VCaP (cell line): Measurements from ENCODE around the gene CTCFL.

Experiments
- H3K27ac ChIP-seq: fragments of 450-650 bp; 2 replicates; pipeline ENCODE4 v1.5.1; 2017
- TF ChIP-seq, protein P1 (sequence below): fragments of 450-650 bp; conservative IDR thresholded peaks from 2 replicates; pipeline ENCODE4 v1.5.1; 2017; ENCODE audit warnings: mild to moderate bottlenecking, moderate library complexity

Gene CTCFL, protein sequence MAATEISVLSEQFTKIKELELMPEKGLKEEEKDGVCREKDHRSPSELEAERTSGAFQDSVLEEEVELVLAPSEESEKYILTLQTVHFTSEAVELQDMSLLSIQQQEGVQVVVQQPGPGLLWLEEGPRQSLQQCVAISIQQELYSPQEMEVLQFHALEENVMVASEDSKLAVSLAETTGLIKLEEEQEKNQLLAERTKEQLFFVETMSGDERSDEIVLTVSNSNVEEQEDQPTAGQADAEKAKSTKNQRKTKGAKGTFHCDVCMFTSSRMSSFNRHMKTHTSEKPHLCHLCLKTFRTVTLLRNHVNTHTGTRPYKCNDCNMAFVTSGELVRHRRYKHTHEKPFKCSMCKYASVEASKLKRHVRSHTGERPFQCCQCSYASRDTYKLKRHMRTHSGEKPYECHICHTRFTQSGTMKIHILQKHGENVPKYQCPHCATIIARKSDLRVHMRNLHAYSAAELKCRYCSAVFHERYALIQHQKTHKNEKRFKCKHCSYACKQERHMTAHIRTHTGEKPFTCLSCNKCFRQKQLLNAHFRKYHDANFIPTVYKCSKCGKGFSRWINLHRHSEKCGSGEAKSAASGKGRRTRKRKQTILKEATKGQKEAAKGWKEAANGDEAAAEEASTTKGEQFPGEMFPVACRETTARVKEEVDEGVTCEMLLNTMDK

DNA sequence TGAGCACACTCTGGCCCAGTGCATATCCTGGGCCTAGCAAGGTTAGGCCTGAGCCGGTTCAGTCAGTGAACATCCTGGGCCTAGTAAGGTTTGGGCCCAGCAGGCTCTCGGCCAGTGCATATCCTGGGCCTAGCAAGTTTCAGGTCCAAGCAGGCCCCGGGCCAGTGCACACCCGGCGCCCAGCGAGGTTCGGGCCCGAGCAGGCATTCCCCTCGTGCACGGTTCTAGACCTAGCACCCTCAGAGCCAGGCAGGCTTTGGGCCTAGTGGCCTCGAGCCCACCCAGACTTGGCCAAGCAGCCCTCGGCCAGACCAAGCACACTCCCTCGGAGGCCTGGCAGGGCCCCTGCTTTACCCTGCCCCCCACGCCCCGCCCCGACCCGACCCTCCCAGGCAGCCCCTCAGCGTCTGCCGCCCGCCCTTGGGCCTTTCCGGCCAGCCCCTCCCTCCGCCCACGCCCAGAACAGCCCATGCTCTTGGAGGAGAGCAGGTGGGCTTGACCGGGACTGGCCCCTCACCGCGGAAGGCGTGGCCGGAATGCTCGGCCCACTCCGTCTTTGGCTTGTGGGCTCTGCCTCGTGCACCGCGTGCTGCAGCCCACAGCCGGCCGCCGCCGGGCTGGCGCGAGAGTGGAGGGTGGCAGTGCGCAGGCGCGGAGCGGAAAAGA lies at the start of gene CTCFL:
TSS of gene CTCFL (minus strand) at position 630 of the 666 bp plus-strand sequence. CDS start 935 bp downstream, outside the sequence.
- TF ChIP-seq, protein P1, sequence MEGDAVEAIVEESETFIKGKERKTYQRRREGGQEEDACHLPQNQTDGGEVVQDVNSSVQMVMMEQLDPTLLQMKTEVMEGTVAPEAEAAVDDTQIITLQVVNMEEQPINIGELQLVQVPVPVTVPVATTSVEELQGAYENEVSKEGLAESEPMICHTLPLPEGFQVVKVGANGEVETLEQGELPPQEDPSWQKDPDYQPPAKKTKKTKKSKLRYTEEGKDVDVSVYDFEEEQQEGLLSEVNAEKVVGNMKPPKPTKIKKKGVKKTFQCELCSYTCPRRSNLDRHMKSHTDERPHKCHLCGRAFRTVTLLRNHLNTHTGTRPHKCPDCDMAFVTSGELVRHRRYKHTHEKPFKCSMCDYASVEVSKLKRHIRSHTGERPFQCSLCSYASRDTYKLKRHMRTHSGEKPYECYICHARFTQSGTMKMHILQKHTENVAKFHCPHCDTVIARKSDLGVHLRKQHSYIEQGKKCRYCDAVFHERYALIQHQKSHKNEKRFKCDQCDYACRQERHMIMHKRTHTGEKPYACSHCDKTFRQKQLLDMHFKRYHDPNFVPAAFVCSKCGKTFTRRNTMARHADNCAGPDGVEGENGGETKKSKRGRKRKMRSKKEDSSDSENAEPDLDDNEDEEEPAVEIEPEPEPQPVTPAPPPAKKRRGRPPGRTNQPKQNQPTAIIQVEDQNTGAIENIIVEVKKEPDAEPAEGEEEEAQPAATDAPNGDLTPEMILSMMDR = no peak

DNA sequence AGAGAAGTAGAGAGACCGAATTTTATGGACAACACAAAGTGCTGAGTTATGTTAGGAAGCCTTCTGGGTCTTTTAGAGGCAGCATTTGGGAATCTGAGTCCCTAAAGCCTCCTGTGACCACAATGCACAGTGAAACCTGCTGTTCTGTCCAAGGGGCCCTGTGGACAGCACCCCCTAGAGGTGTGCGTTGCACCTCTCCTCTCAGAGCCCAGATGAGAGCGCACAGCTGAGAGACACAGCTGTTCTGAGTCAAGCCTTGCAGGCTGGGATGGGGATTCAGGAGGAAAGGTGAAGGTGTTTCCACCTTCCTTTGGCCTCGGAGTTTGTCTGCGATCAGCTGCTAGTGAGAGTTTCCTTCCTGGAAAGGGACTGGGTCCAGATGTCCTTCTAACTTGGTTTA lies 49.0 kb upstream of the CTCFL start:
- no peak overlapping the region for H3K27ac ChIP-seq
- TF ChIP-seq, protein P1 = 0 out of 2 replicates have a peak, but pooled peaks have one; percentile 12

More for the DNA sequence above, at the start of gene CTCFL:
- no peak within 1 kb of the TSS for H3K27ac ChIP-seq

DNA sequence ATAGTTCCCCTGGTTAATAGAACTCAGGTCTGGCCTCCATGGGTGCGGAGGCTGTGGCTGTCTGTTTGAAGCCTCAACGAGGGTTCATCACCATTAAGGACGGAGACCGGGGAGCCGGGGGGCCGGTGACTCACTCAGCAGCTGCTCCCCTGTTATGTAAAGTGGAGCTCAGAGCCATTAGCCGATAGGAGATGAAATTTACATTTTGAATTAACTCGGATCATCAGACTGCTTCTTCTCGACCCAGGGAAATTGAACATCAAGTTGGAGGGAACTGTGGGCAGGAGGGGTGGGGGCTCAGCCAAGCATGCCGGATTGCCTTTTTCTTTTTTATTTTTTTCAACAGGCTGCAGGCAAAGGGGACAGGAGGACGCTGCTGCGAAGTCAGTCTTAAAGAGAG lies 48.3 kb upstream of the CTCFL start:
- TF ChIP-seq, protein P1 = no peak
- no peak overlapping the region for H3K27ac ChIP-seq

DNA sequence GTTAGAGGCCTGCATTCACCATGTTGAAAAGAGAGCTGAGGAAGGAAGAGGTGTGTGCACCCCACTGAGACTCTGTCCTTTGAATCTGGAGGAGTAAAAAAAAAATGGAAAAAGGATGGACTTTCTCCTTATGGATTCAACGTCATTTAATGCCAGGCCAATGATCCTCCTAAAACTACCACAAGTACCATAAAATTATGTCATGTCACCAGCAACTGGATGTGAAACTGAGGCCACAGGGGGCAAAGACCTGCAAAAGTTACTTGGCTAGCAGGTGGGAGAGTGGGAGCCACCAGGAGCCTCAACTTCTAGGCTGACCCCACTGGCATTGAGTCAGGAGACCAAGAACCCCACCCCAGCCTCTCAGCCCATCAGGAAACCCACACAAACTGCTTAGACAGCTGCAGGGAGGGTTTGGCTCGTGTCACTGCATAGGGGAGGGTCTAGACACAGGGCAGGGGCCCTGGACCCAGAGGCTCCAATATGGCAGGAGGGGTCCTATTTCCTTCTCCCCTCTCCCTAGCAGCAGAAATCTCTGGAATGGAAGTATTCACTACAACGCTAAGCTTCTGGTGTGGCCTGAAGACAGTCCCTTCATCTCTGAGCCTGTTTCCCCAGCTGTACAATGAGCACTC lies 47.0 kb upstream of the CTCFL start:
- TF ChIP-seq, protein P1 = no peak
- no peak overlapping the region for H3K27ac ChIP-seq

DNA sequence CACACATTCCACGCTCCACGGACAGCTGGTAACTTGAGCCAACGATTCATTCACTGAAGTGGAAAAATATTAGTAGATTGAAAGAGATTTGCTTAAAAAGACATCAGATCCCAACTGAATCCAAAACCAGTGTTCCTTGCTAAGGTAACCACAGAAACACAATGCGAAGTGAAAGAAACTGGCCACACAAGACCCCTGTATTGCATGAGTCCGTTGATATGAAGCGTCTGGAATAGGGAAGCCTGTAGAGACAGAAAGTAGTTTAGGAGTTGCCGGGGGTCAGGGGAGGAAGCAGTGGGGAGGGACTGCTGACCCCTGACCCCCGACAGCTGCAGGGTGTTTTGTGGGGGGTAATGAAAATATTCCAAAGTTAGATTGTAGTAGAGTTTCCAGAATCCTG lies 46.0 kb upstream of the CTCFL start:
- TF ChIP-seq, protein P1 = no peak
- H3K27ac ChIP-seq = no peak overlapping the region

DNA sequence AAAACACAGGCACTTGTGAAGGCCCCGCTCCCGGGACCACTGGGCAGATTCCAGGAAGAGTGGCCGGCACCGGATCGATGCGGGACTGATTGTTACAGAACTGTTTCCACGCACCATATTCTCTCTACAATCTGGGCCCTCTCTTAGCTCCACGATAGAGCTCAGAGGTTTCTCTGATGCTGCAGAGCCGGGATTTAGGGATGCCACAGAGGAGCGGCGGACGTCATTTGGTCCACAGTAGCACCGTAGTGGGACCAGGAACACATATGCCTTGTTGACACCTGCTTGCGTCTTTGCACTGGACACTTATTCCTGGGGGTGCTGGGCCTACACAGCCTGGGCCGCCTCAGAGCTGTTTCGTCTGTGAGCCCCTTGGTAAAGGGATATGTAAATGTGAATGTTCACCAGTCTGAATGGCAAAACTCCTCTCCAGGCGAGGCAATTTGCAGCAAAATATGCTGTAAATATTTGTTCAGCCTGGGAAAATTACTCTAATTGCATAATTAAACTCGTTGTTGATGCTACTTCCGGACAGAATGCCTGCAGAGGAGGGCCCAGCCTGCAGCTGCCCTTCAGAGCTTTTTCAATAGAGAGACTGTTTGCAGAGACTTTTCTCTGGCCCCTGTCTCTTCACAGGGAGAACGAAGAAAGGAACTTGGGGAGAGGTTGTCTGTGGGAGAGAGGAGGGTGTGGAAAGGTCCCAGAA lies 45.4 kb upstream of the CTCFL start:
- no peak overlapping the region for H3K27ac ChIP-seq
- TF ChIP-seq, protein P1 = no peak
